NCI-H1930 (cell line): ENCODE measurements around the gene TFAM.

Source experiments
- DNase-seq, 2 experiments: peaks; one replicate each; lab custom pipeline; 2025; lab: John Stamatoyannopoulos, UW

Gene TFAM

GRCh38 chr10:58384999-58385783 lies at the start of gene TFAM:
Gene TFAM (plus strand): TSS chr10:58385410. CDS start chr10:58385548, 138 bp downstream.
- peak; percentile 82 to 84 for DNase-seq

GRCh38 chr10:58336242-58336641 lies 49.0 kb upstream of the TFAM start:
- DNase-seq: no peak

GRCh38 chr10:58341422-58341821 lies 43.8 kb upstream of the TFAM start:
- no peak for DNase-seq

GRCh38 chr10:58341947-58342346 lies 43.3 kb upstream of the TFAM start:
- no peak for DNase-seq

- DNase-seq: no peak
Observed at GRCh38 chr10:58347967-58348366, 37.2 kb upstream of the TFAM start.

GRCh38 chr10:58348571-58349033 lies 36.6 kb upstream of the TFAM start:
- DNase-seq: peak in 1 of 2 experiments; percentile 25

GRCh38 chr10:58350023-58350422 lies 35.2 kb upstream of the TFAM start:
- DNase-seq: no peak

GRCh38 chr10:58350619-58351323 lies 34.4 kb upstream of the TFAM start:
- no peak for DNase-seq

- no peak for DNase-seq
Observed at GRCh38 chr10:58351616-58352578, 33.3 kb upstream of the TFAM start.

- DNase-seq: no peak
Observed at GRCh38 chr10:58352956-58353610, 32.1 kb upstream of the TFAM start.

GRCh38 chr10:58356756-58357155 lies 28.5 kb upstream of the TFAM start:
- DNase-seq: no peak

- no peak for DNase-seq
Observed at GRCh38 chr10:58358314-58358933, 26.8 kb upstream of the TFAM start.

- DNase-seq: no peak
Observed at GRCh38 chr10:58358947-58359346, 26.3 kb upstream of the TFAM start.

- no peak for DNase-seq
Observed at GRCh38 chr10:58359541-58359940, 25.7 kb upstream of the TFAM start.

- DNase-seq: no peak
Observed at GRCh38 chr10:58360412-58361004, 24.7 kb upstream of the TFAM start.

GRCh38 chr10:58361353-58361752 lies 23.9 kb upstream of the TFAM start:
- no peak for DNase-seq

GRCh38 chr10:58362027-58362789 lies 23.0 kb upstream of the TFAM start:
- no peak for DNase-seq

GRCh38 chr10:58367069-58367468 lies 18.1 kb upstream of the TFAM start:
- no peak for DNase-seq

- DNase-seq: no peak
Observed at GRCh38 chr10:58371473-58371872, 13.7 kb upstream of the TFAM start.
